Mesenchymal stem cell (in vitro differentiated cells and primary cell): Measurements from ENCODE around the gene SH3TC1.

Experiments
- DNase-seq: peaks from one replicate; pipeline ENCODE4 v3.0.0-alpha.2; 2013
- H2AFZ ChIP-seq: one replicate; pipeline ENCODE4 v1.6.1; 2013; ENCODE audit warnings: low read depth, mild to moderate bottlenecking, control low read depth, inconsistent platforms, low read length, moderate library complexity
- H2AK5ac ChIP-seq: 2 replicates; pipeline ENCODE4 v1.6.1; 2013; ENCODE audit warnings: low read length, moderate library complexity, mild to moderate bottlenecking, inconsistent platforms; ENCODE audit not compliant: severe bottlenecking
- H2BK120ac ChIP-seq: one replicate; pipeline ENCODE4 v1.6.1; 2013; ENCODE audit warnings: low read depth, mild to moderate bottlenecking, inconsistent platforms, low read length, moderate library complexity
- H2BK12ac ChIP-seq, 2 experiments: one replicate each; pipeline ENCODE4 v1.6.1; 2013; ENCODE audit warnings: inconsistent platforms in 2 of 2, low read length in 2 of 2, mild to moderate bottlenecking in 2 of 2, moderate library complexity in 2 of 2, control low read depth in 1 of 2
- H2BK15ac ChIP-seq: one replicate; pipeline ENCODE4 v1.6.1; 2013; ENCODE audit warnings: mild to moderate bottlenecking, low read depth, inconsistent platforms; ENCODE audit not compliant: poor library complexity, severe bottlenecking
- H2BK5ac ChIP-seq: 2 replicates; pipeline ENCODE4 v1.6.1; 2013; ENCODE audit warnings: low read depth, mild to moderate bottlenecking, low read length, control low read depth, inconsistent platforms; ENCODE audit not compliant: poor library complexity, severe bottlenecking
- H3K14ac ChIP-seq, 2 experiments: one replicate each; pipeline ENCODE4 v1.6.1; 2013; ENCODE audit warnings: inconsistent platforms in 2 of 2, low read length in 2 of 2, control low read depth in 1 of 2, mild to moderate bottlenecking in 1 of 2, moderate library complexity in 1 of 2
- H3K18ac ChIP-seq, 2 experiments: one replicate each; pipeline ENCODE4 v1.6.1; 2013; ENCODE audit warnings: inconsistent platforms in 2 of 2, low read length in 2 of 2, control low read depth in 1 of 2, low read depth in 1 of 2, mild to moderate bottlenecking in 1 of 2
- H3K23ac ChIP-seq, 2 experiments: one replicate each; pipeline ENCODE4 v1.6.1; 2013; ENCODE audit warnings: inconsistent platforms in 2 of 2, low read length in 2 of 2, mild to moderate bottlenecking in 2 of 2, moderate library complexity in 2 of 2, control low read depth in 1 of 2
- H3K27ac ChIP-seq: 2 replicates; pipeline ENCODE4 v1.5.1; 2013; ENCODE audit warnings: mild to moderate bottlenecking, moderate library complexity, low read length, control low read depth, inconsistent platforms; ENCODE audit not compliant: poor library complexity, severe bottlenecking
- H3K27me3 ChIP-seq, 2 experiments: 2 replicates each; pipeline versions ENCODE4 v1.6.1 to v1.7.0; 2013; ENCODE audit warnings: low read length in 2 of 2, mild to moderate bottlenecking in 2 of 2, moderate library complexity in 2 of 2, control low read depth in 1 of 2, inconsistent platforms in 1 of 2; ENCODE audit not compliant: control insufficient read depth in 1 of 2, insufficient read depth in 1 of 2
- H3K36me3 ChIP-seq, 2 experiments: 2 replicates each; pipeline versions ENCODE4 v1.6.1 to v1.7.0; 2013; ENCODE audit warnings: low read length in 2 of 2, control low read depth in 1 of 2, inconsistent platforms in 1 of 2, low read depth in 1 of 2, mild to moderate bottlenecking in 1 of 2; ENCODE audit not compliant: insufficient read depth in 2 of 2, control insufficient read depth in 1 of 2
- H3K4ac ChIP-seq, 2 experiments: one replicate each; pipeline ENCODE4 v1.6.1; 2013; ENCODE audit warnings: inconsistent platforms in 2 of 2, low read length in 2 of 2, mild to moderate bottlenecking in 2 of 2, moderate library complexity in 2 of 2, control low read depth in 1 of 2, low read depth in 1 of 2
- H3K4me1 ChIP-seq: 2 replicates; pipeline ENCODE4 v1.6.1; 2013; ENCODE audit warnings: low read depth, low read length, control low read depth; ENCODE audit not compliant: control insufficient read depth, insufficient read depth
- H3K4me2 ChIP-seq: 2 replicates; pipeline ENCODE4 v1.6.1; 2013; ENCODE audit warnings: low read length, mild to moderate bottlenecking, inconsistent platforms; ENCODE audit not compliant: poor library complexity, severe bottlenecking
- H3K4me3 ChIP-seq, 2 experiments: 2 replicates each; pipeline versions ENCODE4 v1.5.1 to v1.7.0; 2013; ENCODE audit warnings: low read length in 2 of 2, mild to moderate bottlenecking in 2 of 2, control low read depth in 1 of 2, low read depth in 1 of 2; ENCODE audit not compliant: insufficient read depth in 1 of 2
- H3K79me1 ChIP-seq: replicated peaks from 2 replicates; pipeline ENCODE4 v1.6.1; 2013; ENCODE audit warnings: mild to moderate bottlenecking, control low read depth, low read length, inconsistent platforms; ENCODE audit not compliant: poor library complexity, severe bottlenecking
- H3K9ac ChIP-seq: 2 replicates; pipeline ENCODE4 v1.7.0; 2013; ENCODE audit warnings: mild to moderate bottlenecking, low read length, moderate library complexity
- H3K9me3 ChIP-seq: 2 replicates; pipeline ENCODE4 v1.7.0; 2013; ENCODE audit warnings: mild to moderate bottlenecking, low read length; ENCODE audit not compliant: control insufficient read depth
- H4K8ac ChIP-seq: one replicate; pipeline ENCODE4 v1.6.1; 2013; ENCODE audit warnings: inconsistent platforms, mild to moderate bottlenecking, low read length, moderate library complexity
- H4K91ac ChIP-seq: one replicate; pipeline ENCODE4 v1.6.1; 2013; ENCODE audit warnings: mild to moderate bottlenecking, low read length, inconsistent platforms
- WGBS: methylation state at CpG from one replicate; pipeline ENCODE4 v1.1.7; 2013; ENCODE audit warnings: mixed read lengths; 5-methylcytosine and 5-hydroxymethylcytosine counted together

The SH3TC1 gene

DNA sequence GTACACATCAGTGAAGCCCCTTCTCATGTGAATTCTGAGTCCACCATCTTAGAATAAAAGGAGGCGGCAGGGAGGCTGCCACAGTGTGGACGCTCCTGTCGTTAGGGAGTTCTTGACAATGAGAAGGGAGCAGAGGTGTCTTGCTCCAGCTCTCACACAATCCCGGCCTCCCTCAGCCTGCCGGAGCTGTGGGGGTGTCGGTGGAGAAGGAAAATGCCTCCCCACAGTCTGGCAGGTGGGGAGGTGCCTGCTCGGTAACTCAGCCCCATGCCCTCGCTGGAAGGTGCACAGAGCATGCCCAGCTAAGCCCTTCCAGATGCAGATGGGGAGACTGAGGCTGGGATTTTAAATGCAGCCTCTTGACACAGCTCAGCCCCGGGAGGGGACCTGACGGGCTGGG lies 20.0 kb upstream of the SH3TC1 start:
- Histone ChIP-seq H2BK120ac (no peak overlapping the region), H3K4me2 (no peak overlapping the region), H3K4me1 (peaks cover 14% of the 10 kb centered on the region), H2AFZ (no peak overlapping the region), H3K27me3 (peaks cover 28 to 46% of the 10 kb centered on the region in 2 experiments), H4K8ac (no peak overlapping the region), H4K91ac (no peak overlapping the region), H3K23ac (no peak overlapping the region), H3K14ac (peak overlapping the region in 1 of 2 experiments; percentile 57), H3K27ac (no peak overlapping the region), H2AK5ac (no peak overlapping the region), H3K79me1 (no peaks in the 10 kb centered on the region), H2BK15ac (no peak overlapping the region), H2BK5ac (no peak overlapping the region), H3K18ac (no peak overlapping the region), H3K4me3 (no peak overlapping the region), H2BK12ac (no peak overlapping the region), H3K9me3 (no peaks in the 10 kb centered on the region), H3K9ac (no peak overlapping the region), H3K4ac (no peak overlapping the region), H3K36me3 (no peaks in the 10 kb centered on the region)
- DNase-seq = no peak
- WGBS = 85% methylated on average over 10 of the region's 10 CpGs

GRCh38 chr4:8179771-8180170 lies 19.3 kb upstream of the SH3TC1 start:
- no peak overlapping the region for H3K14ac ChIP-seq
- H3K36me3 ChIP-seq = no peaks in the 10 kb centered on the region
- no peak overlapping the region for H2BK120ac ChIP-seq
- no peak for DNase-seq
- H4K91ac ChIP-seq = no peak overlapping the region
- no peak overlapping the region for H3K23ac ChIP-seq
- H2AK5ac ChIP-seq = no peak overlapping the region
- no peaks in the 10 kb centered on the region for H3K9me3 ChIP-seq
- WGBS = 79% methylated on average over 9 of the region's 9 CpGs
- H3K79me1 ChIP-seq = no peaks in the 10 kb centered on the region
- H3K18ac ChIP-seq = no peak overlapping the region
- H3K9ac ChIP-seq = no peak overlapping the region
- peaks cover 26 to 44% of the 10 kb centered on the region in 2 experiments for H3K27me3 ChIP-seq
- no peak overlapping the region for H2BK15ac ChIP-seq
- no peak overlapping the region for H2AFZ ChIP-seq
- no peak overlapping the region for H2BK5ac ChIP-seq
- no peak overlapping the region for H2BK12ac ChIP-seq
- no peak overlapping the region for H3K4ac ChIP-seq
- no peak overlapping the region for H4K8ac ChIP-seq
- peaks cover 14% of the 10 kb centered on the region for H3K4me1 ChIP-seq
- H3K27ac ChIP-seq = no peak overlapping the region
- no peak overlapping the region for H3K4me2 ChIP-seq
- no peak overlapping the region for H3K4me3 ChIP-seq

DNA sequence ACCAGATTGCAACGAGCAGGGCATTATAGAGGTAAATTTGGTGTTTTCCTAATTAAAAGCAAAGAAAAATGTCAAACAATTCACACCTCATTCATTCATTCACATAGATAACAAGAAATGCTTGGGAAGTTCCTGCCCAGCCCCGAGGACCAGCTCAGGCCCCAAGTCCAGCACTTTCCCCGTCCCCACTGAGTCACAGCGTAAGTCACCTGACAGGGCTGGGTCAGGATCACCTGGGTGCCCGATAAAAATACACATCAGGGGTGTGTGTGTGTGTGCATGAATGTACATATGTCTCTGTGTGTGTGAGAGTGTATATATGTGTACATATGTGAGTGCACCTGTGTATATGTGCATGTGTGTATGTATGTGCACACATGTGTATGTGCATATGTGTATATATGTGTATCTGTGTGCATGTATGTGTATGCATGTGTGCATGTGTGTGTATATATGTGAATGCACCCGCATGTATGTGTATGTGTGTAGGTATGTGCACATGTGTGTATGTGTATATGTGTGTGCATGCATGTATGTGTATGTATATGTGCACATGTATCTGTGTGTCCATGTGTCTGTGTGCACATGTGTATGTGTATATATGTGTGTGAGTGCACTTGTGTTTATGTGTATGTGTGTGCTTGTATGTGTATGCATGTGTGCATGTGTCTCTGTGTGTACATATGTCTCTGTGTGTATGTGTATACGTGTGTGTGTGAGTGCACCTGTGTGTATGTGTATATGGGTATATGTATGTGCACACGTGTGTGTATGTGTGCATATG lies 18.6 kb upstream of the SH3TC1 start:
- H3K27ac ChIP-seq = no peak overlapping the region
- H3K4me2 ChIP-seq = no peak overlapping the region
- no peak overlapping the region for H4K8ac ChIP-seq
- no peak overlapping the region for H3K9ac ChIP-seq
- peaks cover 19 to 38% of the 10 kb centered on the region in 2 experiments for H3K27me3 ChIP-seq
- H2BK120ac ChIP-seq = no peak overlapping the region
- H3K4ac ChIP-seq = no peak overlapping the region
- H2AK5ac ChIP-seq = no peak overlapping the region
- H3K79me1 ChIP-seq = no peaks in the 10 kb centered on the region
- DNase-seq = no peak
- no peak overlapping the region for H3K14ac ChIP-seq
- H2BK15ac ChIP-seq = no peak overlapping the region
- no peak overlapping the region for H3K23ac ChIP-seq
- H4K91ac ChIP-seq = no peak overlapping the region
- H3K18ac ChIP-seq = peak overlapping the region in 1 of 2 experiments; percentile 61
- no peak overlapping the region for H3K4me3 ChIP-seq
- H2AFZ ChIP-seq = no peak overlapping the region
- no peak overlapping the region for H2BK12ac ChIP-seq
- H3K36me3 ChIP-seq = no peaks in the 10 kb centered on the region
- H3K4me1 ChIP-seq = peaks cover 14% of the 10 kb centered on the region
- no peak overlapping the region for H2BK5ac ChIP-seq
- H3K9me3 ChIP-seq = no peaks in the 10 kb centered on the region
- 90% methylated on average over 7 of the region's 8 CpGs for WGBS

- 98% methylated on average over 4 of the region's 6 CpGs for WGBS
- Histone ChIP-seq H4K91ac (no peak overlapping the region), H3K18ac (no peak overlapping the region)
Observed at GRCh38 chr4:8181119-8181518, 18.0 kb upstream of the SH3TC1 start.

More at GRCh38 chr4:8181119-8181518, 18.0 kb upstream of the SH3TC1 start:
- no peak overlapping the region for H2BK12ac ChIP-seq
- no peak overlapping the region for H4K8ac ChIP-seq
- no peak overlapping the region for H2AK5ac ChIP-seq
- H3K23ac ChIP-seq = no peak overlapping the region
- no peak overlapping the region for H3K4me2 ChIP-seq
- H3K36me3 ChIP-seq = no peaks in the 10 kb centered on the region
- H2AFZ ChIP-seq = no peak overlapping the region
- no peak overlapping the region for H2BK120ac ChIP-seq
- H2BK15ac ChIP-seq = no peak overlapping the region
- no peak overlapping the region for H3K9ac ChIP-seq
- no peak overlapping the region for H3K4me3 ChIP-seq
- H3K9me3 ChIP-seq = no peaks in the 10 kb centered on the region
- H3K4me1 ChIP-seq = peaks cover 19% of the 10 kb centered on the region
- H3K4ac ChIP-seq = no peak overlapping the region
- H3K27me3 ChIP-seq = peaks cover 13 to 32% of the 10 kb centered on the region in 2 experiments
- no peak overlapping the region for H3K27ac ChIP-seq
- H2BK5ac ChIP-seq = no peak overlapping the region
- no peaks in the 10 kb centered on the region for H3K79me1 ChIP-seq
- DNase-seq = no peak
- no peak overlapping the region for H3K14ac ChIP-seq
